Urinary bladder (tissue), 4 donors: Measurements from ENCODE around the gene AMY2B. TPM values are rescaled to one million over a fixed set of nuclear protein-coding genes. Genes with fewer than 3 reads are reported as not detected.
"Not testable (repeated sequence)": the region's sequence is repeated elsewhere in the genome, so short reads cannot be mapped to it uniquely, and the experiment has no call there.

Experiments used
- DNase-seq: peaks from one replicate; pipeline ENCODE4 v3.0.0-alpha.2; 2015; ENCODE audit errors: extremely low spot score
- H3K27ac ChIP-seq: one replicate; pipeline ENCODE4 v1.5.1; 2013; ENCODE audit warnings: low read depth, mild to moderate bottlenecking, moderate library complexity
- H3K36me3 ChIP-seq: one replicate; pipeline ENCODE4 v1.6.1; 2013; ENCODE audit warnings: mild to moderate bottlenecking, moderate library complexity; ENCODE audit not compliant: insufficient read depth
- H3K4me1 ChIP-seq: one replicate; pipeline ENCODE4 v1.6.1; 2013; ENCODE audit warnings: mild to moderate bottlenecking, moderate library complexity; ENCODE audit not compliant: insufficient read depth
- H3K4me3 ChIP-seq: one replicate; pipeline ENCODE4 v1.5.1; 2013; ENCODE audit warnings: low read depth, low read length
- WGBS: extraction: QIAGEN DNeasy Blood & Tissue Kit; methylation state at CpG from one replicate; pipeline ENCODE4 v1.1.7; 2013; 5-methylcytosine and 5-hydroxymethylcytosine counted together
- polyA plus RNA-seq: library from polyadenylated mRNA; stranded (reverse); fragments of 200-250 nt; gene quantifications from one replicate; pipeline ENCODE4 v1.2.3, GENCODE V29; 2013
- total RNA-seq: library from RNA; depleted of rRNA; stranded (reverse); fragments of >200 nt; gene quantifications from one replicate; pipeline ENCODE4 v1.2.3, GENCODE V29; 2014
- donor health status: healthy with polysubstance abuse.
- donor health status: healthy.

The AMY2B gene
- total RNA-seq (51.0 TPM), polyA plus RNA-seq (11.2 TPM)

GRCh38 chr1:103571289-103571688, at the start of gene AMY2B:
TSS of gene AMY2B (plus strand) at chr1:103571589. CDS start at chr1:103571603, 14 bp downstream.
- 84% methylated on average over 2 of the region's 2 CpGs for WGBS
- not testable (repeated sequence) for H3K27ac ChIP-seq, H3K4me3 ChIP-seq, H3K36me3 ChIP-seq, DNase-seq, H3K4me1 ChIP-seq

DNA sequence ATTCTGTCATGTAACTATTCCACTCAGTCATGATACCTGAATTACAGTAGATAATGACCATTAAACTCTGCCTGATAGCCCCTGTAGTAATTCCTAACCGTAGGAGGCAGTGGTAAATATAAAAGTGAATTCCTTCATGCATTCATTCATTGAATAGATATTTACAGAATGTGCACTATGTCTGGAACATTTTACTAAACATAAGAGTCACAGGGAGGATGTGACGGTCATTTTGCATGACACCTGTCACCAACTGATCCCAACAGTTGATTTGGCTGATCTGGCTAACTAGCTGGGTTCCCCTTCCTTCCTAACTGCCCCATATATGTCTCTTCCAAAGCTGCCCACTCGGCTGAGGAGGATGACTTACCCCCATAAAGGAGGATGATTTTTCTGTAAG, 48.0 kb upstream of the AMY2B start:
- WGBS: 92% methylated on average over 3 of the region's 3 CpGs
- DNase-seq: no peak
- peaks cover 2% of the 10 kb centered on the region for H3K36me3 ChIP-seq
- H3K4me3 ChIP-seq: no peak overlapping the region
- H3K27ac ChIP-seq: no peak overlapping the region
- no peaks in the 10 kb centered on the region for H3K4me1 ChIP-seq

DNA sequence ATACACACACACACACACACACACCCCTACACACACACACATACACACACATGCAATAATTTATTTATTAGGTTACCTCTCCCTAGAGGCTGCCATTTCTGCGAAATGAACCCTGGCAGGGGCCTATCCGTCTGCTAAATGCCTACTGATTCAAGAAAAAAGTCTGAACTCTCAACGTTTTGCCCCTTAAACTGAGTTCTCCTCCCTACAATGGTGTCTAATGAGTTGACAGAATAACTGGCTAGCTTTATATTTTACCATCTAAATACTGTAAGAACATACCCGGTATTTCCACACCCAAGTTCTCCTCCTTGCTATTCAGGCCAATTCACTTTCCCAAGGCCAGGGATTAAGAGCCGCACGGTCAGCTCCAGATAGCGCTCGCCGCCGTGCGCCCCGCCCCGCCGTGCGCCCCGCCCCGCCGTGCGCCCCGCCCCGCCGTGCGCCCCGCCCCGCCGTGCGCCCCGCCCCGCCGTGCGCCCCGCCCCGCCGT, 46.2 kb upstream of the AMY2B start:
- WGBS: 5% methylated on average over 26 of the region's 34 CpGs
- no peak overlapping the region for H3K27ac ChIP-seq
- H3K4me3 ChIP-seq: peak overlapping the region; percentile 34
- peaks cover 2% of the 10 kb centered on the region for H3K36me3 ChIP-seq
- peak; percentile 4 for DNase-seq
- H3K4me1 ChIP-seq: no peaks in the 10 kb centered on the region

GRCh38 chr1:103525607-103526507, 45.5 kb upstream of the AMY2B start, which contains the start of gene RNPC3:
TSS of gene RNPC3 (plus strand) at chr1:103525699. CDS start at chr1:103526071, 372 bp downstream.
- DNase-seq: peak; percentile 95
- WGBS: under 1% methylated on average over 58 of the region's 62 CpGs
- H3K27ac ChIP-seq: peak within 1 kb of the TSS; percentile 91

GRCh38 chr1:103527331-103527730, 44.1 kb upstream of the AMY2B start:
- 61% methylated on average over 2 of the region's 2 CpGs for WGBS
- Histone ChIP-seq H3K36me3 (peaks cover 2% of the 10 kb centered on the region), H3K4me3 (no peak overlapping the region), H3K27ac (no peak overlapping the region), H3K4me1 (no peaks in the 10 kb centered on the region)
- no peak for DNase-seq

More at GRCh38 chr1:103525607-103526507, 45.5 kb upstream of the AMY2B start, which contains the start of gene RNPC3:
- Histone ChIP-seq H3K36me3 (peaks cover 2% of the 10 kb centered on the region), H3K4me1 (no peaks in the 10 kb centered on the region), H3K4me3 (peak within 1 kb of the TSS; percentile 94)

DNA sequence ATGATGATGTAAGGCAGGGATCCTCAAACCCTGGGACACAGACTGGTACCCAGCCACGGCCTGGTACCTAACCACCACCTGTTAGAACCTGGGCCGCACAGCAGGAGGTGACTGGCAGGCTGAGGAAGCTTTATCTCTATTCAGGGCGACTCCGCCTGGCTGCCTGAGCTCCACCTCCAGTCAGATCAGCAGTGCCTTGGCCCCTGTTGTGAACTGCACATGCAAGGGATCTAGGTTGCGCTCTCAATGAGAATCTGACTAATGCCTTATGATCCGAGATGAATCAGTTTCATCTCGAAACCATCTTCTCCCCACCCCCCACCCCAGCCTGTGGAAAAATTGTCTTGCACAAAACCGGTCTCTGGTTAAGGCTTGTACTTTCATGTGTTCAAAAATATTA, 41.6 kb upstream of the AMY2B start:
- Histone ChIP-seq H3K4me3 (no peak overlapping the region), H3K36me3 (peaks cover 4% of the 10 kb centered on the region), H3K4me1 (no peaks in the 10 kb centered on the region), H3K27ac (no peak overlapping the region)
- 85% methylated on average over 8 of the region's 8 CpGs for WGBS
- DNase-seq: no peak

DNA sequence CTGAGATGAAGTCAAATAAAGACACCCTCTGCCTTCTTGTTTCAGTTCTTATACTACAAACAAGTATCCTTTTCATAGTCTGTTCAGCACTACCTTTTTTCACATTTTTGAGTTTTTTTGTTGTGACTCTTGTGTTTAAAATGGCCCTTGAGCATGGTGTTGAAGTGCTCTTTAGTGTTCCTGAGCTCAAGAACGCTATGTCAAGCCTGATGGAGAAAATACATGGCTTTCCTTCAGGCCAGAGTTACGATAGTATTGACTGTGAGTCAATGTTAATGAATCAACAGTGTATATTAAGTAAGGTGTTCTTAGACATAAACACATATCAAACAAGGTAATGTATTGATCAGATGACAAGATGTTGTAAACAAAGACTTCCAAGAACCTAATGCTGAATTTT, 33.2 kb upstream of the AMY2B start:
- Histone ChIP-seq H3K4me1 (no peaks in the 10 kb centered on the region), H3K36me3 (peaks cover 8% of the 10 kb centered on the region), H3K27ac (no peak overlapping the region), H3K4me3 (no peak overlapping the region)
- WGBS: 95% methylated on average over 2 of the region's 2 CpGs
- DNase-seq: no peak

GRCh38 chr1:103541431-103541830, 30.0 kb upstream of the AMY2B start:
- H3K27ac ChIP-seq: no peak overlapping the region
- DNase-seq: no peak
- no peaks in the 10 kb centered on the region for H3K4me1 ChIP-seq
- H3K4me3 ChIP-seq: no peak overlapping the region
- 85% methylated on average over 3 of the region's 3 CpGs for WGBS
- H3K36me3 ChIP-seq: peaks cover 8% of the 10 kb centered on the region

- H3K27ac ChIP-seq: no peak overlapping the region
- H3K4me3 ChIP-seq: no peak overlapping the region
- WGBS: 93% methylated on average over 1 of the region's 1 CpG
- H3K4me1 ChIP-seq: no peaks in the 10 kb centered on the region
- no peak for DNase-seq
- peaks cover 2% of the 10 kb centered on the region for H3K36me3 ChIP-seq
These were observed 24.9 kb upstream of the AMY2B start for GRCh38 chr1:103546496-103546895.

DNA sequence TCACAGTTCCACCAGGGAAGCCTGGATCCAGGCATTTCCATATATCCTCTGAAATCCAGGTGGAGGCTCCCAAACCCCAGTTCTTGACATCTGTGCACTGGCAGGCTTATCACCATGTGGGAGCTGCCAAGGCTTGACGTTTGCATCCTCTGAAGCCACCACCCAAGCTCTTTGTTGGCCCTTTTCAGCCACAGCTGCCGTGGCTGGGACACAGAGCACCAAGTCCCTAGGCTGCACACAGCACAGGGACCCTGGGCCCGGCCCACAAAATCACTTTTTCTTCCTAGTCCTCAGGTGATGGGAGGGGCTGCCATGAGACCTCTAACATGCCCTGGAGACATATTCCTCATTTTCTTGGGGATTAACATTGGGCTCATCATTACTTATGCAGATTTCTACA, 23.5 kb upstream of the AMY2B start:
- Histone ChIP-seq H3K36me3 (peaks cover 4% of the 10 kb centered on the region), H3K4me1 (no peaks in the 10 kb centered on the region), H3K4me3 (no peak overlapping the region), H3K27ac (no peak overlapping the region)
- 93% methylated on average over 3 of the region's 3 CpGs for WGBS
- DNase-seq: no peak

DNA sequence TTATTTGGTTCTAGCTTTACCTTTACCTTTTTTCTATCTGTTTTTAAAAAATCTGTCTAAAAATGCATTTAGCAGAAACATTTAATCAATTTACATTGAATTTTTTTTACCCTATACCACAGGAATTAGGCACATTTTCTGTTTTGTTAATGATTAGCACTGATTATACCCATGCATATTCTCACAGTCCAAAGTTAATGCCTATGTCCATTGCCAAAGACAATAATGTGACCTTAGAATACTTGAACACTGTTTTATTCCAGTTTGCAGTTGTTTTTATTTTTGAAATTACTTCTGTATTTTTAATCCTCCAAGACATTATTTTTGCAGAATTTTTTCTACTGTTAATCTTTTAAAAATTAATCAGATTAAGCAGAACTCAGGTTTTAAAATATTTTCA, 11.0 kb upstream of the AMY2B start:
- DNase-seq: no peak
- Histone ChIP-seq H3K36me3 (no peaks in the 10 kb centered on the region), H3K4me1 (no peaks in the 10 kb centered on the region), H3K27ac (no peak overlapping the region), H3K4me3 (no peak overlapping the region)

GRCh38 chr1:103561124-103561523, 10.3 kb upstream of the AMY2B start:
- H3K27ac ChIP-seq, DNase-seq, H3K4me3 ChIP-seq, H3K36me3 ChIP-seq, H3K4me1 ChIP-seq: not testable (repeated sequence)
- WGBS: 76% methylated on average over 3 of the region's 3 CpGs

GRCh38 chr1:103561643-103562395, 9.6 kb upstream of the AMY2B start:
- no peak for DNase-seq
- Histone ChIP-seq H3K27ac (no peak overlapping the region), H3K4me1 (no peaks in the 10 kb centered on the region), H3K36me3 (no peaks in the 10 kb centered on the region), H3K4me3 (no peak overlapping the region)
- WGBS: 69% methylated on average over 2 of the region's 2 CpGs

DNA sequence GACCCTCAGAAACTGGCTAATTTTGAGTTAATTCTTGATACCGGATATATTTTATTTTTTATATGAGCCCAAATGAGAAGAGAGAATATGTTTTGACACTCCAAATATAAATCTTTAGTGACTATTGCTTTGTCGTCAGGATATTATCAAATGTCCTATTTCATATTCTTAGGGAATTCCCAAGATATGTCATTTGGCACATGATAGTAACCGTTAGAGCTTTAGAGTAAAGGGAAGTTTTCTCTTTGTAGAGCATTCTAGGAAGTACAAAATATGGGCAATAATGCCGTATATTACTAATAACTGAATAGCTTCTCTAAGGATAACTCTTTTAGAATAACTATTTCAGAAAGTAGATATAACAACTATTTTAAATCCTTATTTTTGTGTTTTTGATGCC, 8.3 kb upstream of the AMY2B start:
- H3K36me3 ChIP-seq: no peaks in the 10 kb centered on the region
- H3K27ac ChIP-seq: no peak overlapping the region
- 83% methylated on average over 4 of the region's 4 CpGs for WGBS

More for the DNA sequence above, 8.3 kb upstream of the AMY2B start:
- DNase-seq: no peak
- Histone ChIP-seq H3K4me1 (no peaks in the 10 kb centered on the region), H3K4me3 (no peak overlapping the region)
